Naive B cell (primary cell): ENCODE measurements around the gene GOT1. TPM values are rescaled to one million over a fixed set of nuclear protein-coding genes. Genes with fewer than 3 reads are reported as not detected.

Source experiments
- ATAC-seq, 2 donors: fragments of 150-1000 bp; cut with Tn5 transposase; 2 replicates each; pipeline ENCODE4 v1.10.0; 2021; ENCODE audit warnings: low read depth in 2 of 2, mild to moderate bottlenecking in 2 of 2, moderate library complexity in 2 of 2
- DNase-seq: peaks from one replicate; pipeline ENCODE4 v3.0.0; 2022
- H3K27ac Mint-ChIP-seq, 6 donors: one replicate each; pipeline ENCODE4 v1.8.0; 2020 to 2022; ENCODE audit warnings: mild to moderate bottlenecking in 6 of 6, mixed read lengths in 6 of 6, moderate library complexity in 5 of 6, inconsistent platforms in 2 of 6
- H3K27me3 Mint-ChIP-seq, 3 donors: one replicate each; pipeline ENCODE4 v1.8.0; 2021 to 2022; ENCODE audit warnings: mixed read lengths in 3 of 3, mild to moderate bottlenecking in 1 of 3
- H3K36me3 Mint-ChIP-seq, 2 donors: one replicate each; pipeline ENCODE4 v1.8.0; 2020 to 2022; ENCODE audit warnings: mixed read lengths in 2 of 2, inconsistent platforms in 1 of 2, mild to moderate bottlenecking in 1 of 2
- H3K4me1 Mint-ChIP-seq, 3 donors: one replicate each; pipeline ENCODE4 v1.8.0; 2020 to 2022; ENCODE audit warnings: mixed read lengths in 3 of 3, inconsistent platforms in 1 of 3, mild to moderate bottlenecking in 1 of 3, moderate library complexity in 1 of 3
- H3K4me3 Mint-ChIP-seq, 8 donors: one replicate each; pipeline ENCODE4 v1.8.0; 2020 to 2022; ENCODE audit warnings: mild to moderate bottlenecking in 8 of 8, mixed read lengths in 8 of 8, moderate library complexity in 8 of 8, inconsistent platforms in 2 of 8
- H3K9me3 Mint-ChIP-seq, 7 donors: one replicate each; pipeline ENCODE4 v1.8.0; 2020 to 2022; ENCODE audit warnings: mixed read lengths in 7 of 7, mild to moderate bottlenecking in 5 of 7, inconsistent platforms in 2 of 7, moderate library complexity in 1 of 7
- polyA plus RNA-seq, 6 donors: library from polyadenylated mRNA; unstranded; fragments of 300-500 nt; fragmentation: Illumina TruSeq; gene quantifications; one replicate each; pipeline ENCODE4 v1.2.3, GENCODE V29; 2021; ENCODE audit warnings: low read depth in 6 of 6

Gene GOT1
- polyA plus RNA-seq, 6 donors from 2014 or later, result 8.8 to 15.5 (median 11.2) TPM

DNA sequence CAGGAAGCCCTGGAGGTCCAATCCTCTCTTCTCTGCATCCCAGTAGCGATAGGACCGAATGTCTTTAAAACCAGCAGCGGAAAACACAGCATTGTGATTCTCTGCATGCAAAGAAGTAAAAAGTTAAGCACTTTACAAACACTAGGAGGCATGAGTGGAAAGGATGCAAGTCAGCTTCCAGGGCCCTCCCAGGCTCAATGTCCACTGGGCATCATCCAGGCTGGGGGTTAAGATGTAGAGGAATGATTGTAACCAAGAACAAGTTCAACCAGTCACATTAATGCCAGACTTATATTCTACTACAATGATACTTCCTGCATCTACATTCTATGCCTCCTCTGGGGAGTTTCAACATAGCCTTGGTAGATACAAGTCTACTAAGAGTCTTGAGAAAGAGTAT lies 24.3 kb downstream of the GOT1 start:
- Mint-ChIP-seq H3K9me3 (peaks cover 0 to 2% (median 0%) of the 10 kb centered on the region in 7 donors), H3K36me3 (peaks cover 23% of the 10 kb centered on the region in 2 donors), H3K4me1 (peaks cover 13 to 17% (median 13%) of the 10 kb centered on the region in 3 donors), H3K27ac (no peak overlapping the region), H3K27me3 (no peaks in the 10 kb centered on the region), H3K4me3 (no peak overlapping the region)
- DNase-seq (no peak), ATAC-seq (no peak)

DNA sequence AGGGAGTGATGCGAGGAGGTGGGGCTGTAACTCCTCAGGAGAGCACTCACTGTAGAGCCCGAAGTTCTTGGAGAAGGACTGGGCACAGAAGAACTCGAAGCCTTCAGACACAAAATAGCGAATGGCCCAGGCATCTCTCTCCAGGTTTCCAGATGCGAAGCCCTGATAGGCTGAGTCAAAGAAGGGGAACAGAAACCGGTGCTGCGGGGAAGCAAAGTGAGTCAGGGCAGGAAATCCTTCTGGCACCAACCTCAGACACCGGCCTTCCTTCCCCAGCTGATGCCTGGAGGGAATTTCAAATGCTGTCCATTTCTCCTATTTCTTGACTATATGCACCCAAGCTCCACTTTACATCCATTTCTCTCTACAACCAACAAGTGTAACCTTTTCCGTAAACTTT lies 26.8 kb downstream of the GOT1 start:
- peaks cover 23 to 26% of the 10 kb centered on the region in 2 donors for H3K36me3 Mint-ChIP-seq
- ATAC-seq, result no peak

DNA sequence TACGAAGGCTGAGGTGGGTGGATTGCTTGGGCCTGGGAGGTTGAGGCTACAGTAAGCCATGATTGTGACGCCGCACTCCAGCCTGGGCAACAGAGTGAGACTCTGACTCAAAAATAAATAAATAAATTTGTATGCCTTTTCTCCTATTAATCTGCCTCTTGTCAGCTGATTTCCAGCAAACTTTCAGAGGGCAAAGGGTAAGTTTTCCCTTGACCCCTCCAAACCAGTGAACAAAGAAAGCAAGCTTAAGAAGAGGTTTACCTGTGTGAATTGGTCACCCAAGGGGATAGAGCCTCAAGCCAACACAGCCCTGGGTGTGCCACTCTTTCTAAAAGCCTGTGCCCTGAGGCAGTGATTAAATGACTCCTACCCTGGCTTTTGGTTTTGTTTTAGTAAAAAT lies 30.8 kb downstream of the GOT1 start:
- ATAC-seq, result no peak
- no peak overlapping the region for H3K4me3 Mint-ChIP-seq
- H3K4me1 Mint-ChIP-seq, result peaks cover 10 to 14% (median 10%) of the 10 kb centered on the region in 3 donors
- peaks cover 9 to 15% of the 10 kb centered on the region in 2 donors for H3K36me3 Mint-ChIP-seq
- H3K27me3 Mint-ChIP-seq, result no peaks in the 10 kb centered on the region
- no peaks in the 10 kb centered on the region for H3K9me3 Mint-ChIP-seq
- peak overlapping the region in 1 of 6 donors; percentile 32 for H3K27ac Mint-ChIP-seq
- no peak for DNase-seq

More for the DNA sequence above, 26.8 kb downstream of the GOT1 start:
- H3K4me3 Mint-ChIP-seq, result no peak overlapping the region
- no peaks in the 10 kb centered on the region for H3K27me3 Mint-ChIP-seq
- H3K9me3 Mint-ChIP-seq, result peaks cover 0 to 2% (median 0%) of the 10 kb centered on the region in 7 donors
- DNase-seq, result no peak
- H3K4me1 Mint-ChIP-seq, result peaks cover 13 to 17% (median 13%) of the 10 kb centered on the region in 3 donors
- H3K27ac Mint-ChIP-seq, result peak overlapping the region in 2 of 6 donors; percentile 19 to 79

DNA sequence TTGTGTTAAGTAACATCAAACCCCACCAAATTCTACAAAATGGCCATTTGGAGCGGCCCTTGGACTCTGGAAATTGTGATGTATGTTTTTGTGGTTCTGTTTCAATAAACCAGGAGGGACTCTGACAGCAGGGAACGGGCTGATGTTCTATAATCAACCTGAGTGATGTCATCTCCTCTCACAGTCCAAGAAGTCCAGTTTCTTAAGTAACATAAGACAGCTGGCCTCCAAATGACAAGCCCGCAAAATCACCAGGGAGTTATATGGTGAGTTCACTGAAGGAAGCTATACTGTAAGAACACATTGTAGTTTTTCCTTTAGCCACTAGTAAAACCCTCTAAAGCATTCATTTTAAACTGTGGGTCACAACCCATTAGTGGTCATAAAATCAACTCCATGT lies 34.0 kb downstream of the GOT1 start:
- Mint-ChIP-seq H3K9me3 (no peaks in the 10 kb centered on the region), H3K4me3 (no peak overlapping the region), H3K27me3 (peaks cover 0 to 4% (median 0%) of the 10 kb centered on the region in 3 donors), H3K36me3 (peaks cover 0 to 15% of the 10 kb centered on the region in 2 donors), H3K27ac (no peak overlapping the region), H3K4me1 (peaks cover 3 to 6% (median 4%) of the 10 kb centered on the region in 3 donors)
- DNase-seq (no peak), ATAC-seq (no peak)

DNA sequence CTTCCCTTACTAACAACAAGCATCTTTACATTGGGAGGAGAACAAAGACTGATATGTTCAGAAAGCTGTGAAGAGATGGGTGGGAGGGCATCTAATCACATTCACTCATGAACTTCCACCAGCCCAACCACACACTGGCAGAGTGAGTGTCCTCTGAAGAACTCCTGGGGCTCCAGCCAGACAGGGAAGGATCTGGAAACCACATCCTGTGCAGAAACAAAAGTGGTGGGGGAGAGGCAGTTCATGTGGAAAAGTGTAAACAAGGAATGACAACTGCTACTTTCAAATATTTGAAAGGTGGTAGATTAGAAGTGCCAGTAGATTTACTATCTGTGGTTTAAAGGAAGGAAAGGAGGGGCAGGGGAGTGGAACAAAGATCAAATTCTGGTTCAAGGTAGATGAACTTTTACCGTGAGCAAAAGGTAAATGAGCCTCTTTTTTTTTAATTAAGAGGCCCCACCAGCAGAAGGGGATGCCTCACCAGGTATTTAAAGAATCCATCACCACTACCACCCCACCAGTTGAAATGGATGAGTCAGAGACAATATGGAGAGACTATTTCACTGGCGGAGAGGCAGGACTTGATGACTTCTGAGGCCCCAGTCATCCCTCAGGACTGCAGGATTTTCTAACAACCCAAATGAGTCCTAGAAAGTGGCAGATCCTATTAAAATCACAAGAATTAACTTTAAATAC lies 34.5 kb downstream of the GOT1 start:
- peak overlapping the region in 1 of 6 donors; percentile 24 for H3K27ac Mint-ChIP-seq
- no peak overlapping the region for H3K4me3 Mint-ChIP-seq
- no peaks in the 10 kb centered on the region for H3K9me3 Mint-ChIP-seq
- peaks cover 3 to 6% (median 4%) of the 10 kb centered on the region in 3 donors for H3K4me1 Mint-ChIP-seq
- DNase-seq (no peak), ATAC-seq (no peak)
- H3K27me3 Mint-ChIP-seq, result peaks cover 0 to 4% (median 0%) of the 10 kb centered on the region in 3 donors
- H3K36me3 Mint-ChIP-seq, result peaks cover 0 to 15% of the 10 kb centered on the region in 2 donors

DNA sequence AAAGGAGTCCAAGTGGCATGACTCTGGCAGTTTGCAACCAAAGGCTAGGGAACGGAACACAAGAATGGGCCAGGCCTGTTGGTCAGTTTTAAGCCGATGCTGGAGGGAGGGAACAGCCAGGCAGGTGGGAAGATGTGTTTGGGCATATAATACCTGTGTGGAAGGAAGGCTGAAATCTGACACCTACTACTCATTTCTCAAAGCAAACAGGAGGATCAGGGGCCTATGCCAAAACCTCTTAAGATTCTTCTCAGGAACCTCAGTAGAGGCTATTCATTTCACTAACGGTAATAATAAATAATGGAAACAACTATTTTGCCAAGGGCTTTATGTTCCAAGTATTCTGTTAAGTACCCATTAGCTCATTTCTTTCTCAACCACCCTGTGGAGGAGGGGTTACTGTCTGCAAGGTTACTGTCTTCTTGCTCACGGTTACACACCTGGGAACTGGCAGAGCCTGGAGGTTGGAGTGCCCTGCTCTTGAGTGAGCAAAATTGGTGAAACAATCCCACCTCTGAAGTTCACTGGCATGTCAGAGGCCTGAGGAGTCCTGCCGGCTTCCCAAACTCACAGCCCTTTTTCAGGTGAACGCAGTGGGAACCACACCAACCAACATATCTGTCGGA lies 35.5 kb downstream of the GOT1 start:
- Mint-ChIP-seq H3K36me3 (peaks cover 0 to 15% of the 10 kb centered on the region in 2 donors), H3K9me3 (no peaks in the 10 kb centered on the region), H3K27me3 (peaks cover 0 to 4% (median 0%) of the 10 kb centered on the region in 3 donors), H3K4me1 (peaks cover 3 to 6% (median 4%) of the 10 kb centered on the region in 3 donors), H3K4me3 (no peak overlapping the region), H3K27ac (peak overlapping the region in 1 of 6 donors; percentile 8)
- DNase-seq (no peak), ATAC-seq (no peak)

DNA sequence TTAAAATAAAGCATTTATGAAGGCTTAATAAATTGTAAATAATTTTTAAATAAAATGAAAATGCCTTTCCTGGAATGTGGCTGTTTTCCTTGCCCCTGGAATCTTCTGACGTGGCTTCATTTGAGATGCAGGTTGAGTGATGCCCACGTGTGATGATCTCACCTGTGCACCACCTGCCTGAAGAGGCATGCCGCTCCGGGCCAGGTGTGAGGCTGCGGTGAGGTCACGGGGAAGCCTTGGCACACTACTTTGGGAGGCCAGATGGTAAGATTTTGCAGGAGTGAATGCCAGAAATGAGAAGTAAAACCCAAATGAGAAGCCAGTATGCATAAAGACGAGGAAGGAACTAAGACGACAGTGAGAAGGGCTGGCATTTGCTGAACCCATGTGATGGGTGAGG lies 36.2 kb downstream of the GOT1 start:
- Mint-ChIP-seq H3K9me3 (no peaks in the 10 kb centered on the region), H3K27ac (peak overlapping the region in 1 of 6 donors; percentile 90), H3K27me3 (peaks cover 0 to 4% (median 0%) of the 10 kb centered on the region in 3 donors), H3K36me3 (peaks cover 0 to 14% of the 10 kb centered on the region in 2 donors), H3K4me3 (no peak overlapping the region), H3K4me1 (peaks cover 3 to 6% (median 4%) of the 10 kb centered on the region in 3 donors)
- DNase-seq (no peak), ATAC-seq (no peak)

DNA sequence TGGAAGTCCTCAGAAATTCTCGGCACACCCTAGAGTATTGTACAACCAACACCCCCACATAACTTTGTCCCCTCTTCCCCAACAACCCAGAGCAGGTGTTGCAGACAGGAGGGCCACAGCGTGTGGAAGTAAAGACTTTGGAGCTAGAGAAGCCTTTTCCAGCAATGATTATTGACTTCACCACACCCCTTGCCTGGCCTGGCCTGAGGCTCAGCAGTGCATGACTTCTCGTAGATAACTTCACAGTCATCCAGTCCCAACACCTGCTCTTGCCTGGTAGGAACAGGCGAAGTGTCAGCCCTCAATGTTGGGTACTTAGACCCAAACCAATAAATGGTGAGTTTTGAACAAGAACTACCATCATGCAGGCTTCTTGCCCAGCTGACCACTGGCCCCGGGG lies 36.7 kb downstream of the GOT1 start:
- Mint-ChIP-seq H3K27me3 (peaks cover 0 to 4% (median 0%) of the 10 kb centered on the region in 3 donors), H3K4me3 (no peak overlapping the region), H3K27ac (no peak overlapping the region), H3K36me3 (peaks cover 0 to 9% of the 10 kb centered on the region in 2 donors), H3K9me3 (no peaks in the 10 kb centered on the region), H3K4me1 (peaks cover 3 to 6% (median 4%) of the 10 kb centered on the region in 3 donors)
- DNase-seq (no peak), ATAC-seq (no peak)

DNA sequence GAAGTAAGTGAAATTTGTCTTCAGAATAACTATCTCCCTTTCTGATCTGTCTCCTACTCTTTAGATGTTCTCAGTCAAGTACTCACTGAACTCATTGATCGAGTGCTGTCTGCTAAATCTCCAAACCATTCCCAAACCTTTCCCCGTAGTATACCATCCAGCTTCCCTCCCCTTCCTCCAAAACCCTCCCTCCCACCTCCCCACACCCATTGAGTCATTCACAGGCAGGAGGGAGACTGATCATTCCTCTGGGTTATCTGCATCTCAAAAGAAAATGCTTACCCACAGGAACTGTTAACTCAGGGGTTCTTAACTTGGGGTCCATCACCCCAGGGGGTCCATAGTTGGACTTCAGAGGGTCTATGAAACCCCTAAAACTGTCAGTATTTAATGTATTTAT lies 37.4 kb downstream of the GOT1 start:
- no peak overlapping the region for H3K4me3 Mint-ChIP-seq
- no peaks in the 10 kb centered on the region for H3K9me3 Mint-ChIP-seq
- H3K27me3 Mint-ChIP-seq, result peaks cover 0 to 4% (median 0%) of the 10 kb centered on the region in 3 donors
- DNase-seq (no peak), ATAC-seq (no peak)
- peaks cover 3 to 6% (median 4%) of the 10 kb centered on the region in 3 donors for H3K4me1 Mint-ChIP-seq
- H3K36me3 Mint-ChIP-seq, result peaks cover 0 to 8% of the 10 kb centered on the region in 2 donors
- H3K27ac Mint-ChIP-seq, result peak overlapping the region in 2 of 6 donors; percentile 21 to 92

DNA sequence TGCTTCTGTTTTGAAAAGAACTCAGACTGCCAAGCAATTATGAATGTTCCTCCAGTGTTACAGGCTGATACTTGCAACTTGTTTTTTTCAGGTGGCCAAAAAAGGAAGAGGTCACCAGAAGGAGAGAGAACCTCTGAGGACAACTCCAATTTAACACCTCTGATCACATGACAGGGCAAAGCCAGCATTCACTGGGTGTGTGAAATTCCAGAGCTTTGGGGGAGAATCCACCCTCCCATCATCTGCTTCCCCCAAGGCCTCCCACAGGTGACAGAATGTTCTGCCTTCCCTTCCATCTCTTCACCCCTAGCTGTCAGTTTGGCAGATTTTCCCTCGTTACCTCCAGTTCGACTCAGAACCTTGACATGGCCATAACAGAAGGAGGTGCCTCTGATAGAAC lies 39.1 kb downstream of the GOT1 start:
- peak overlapping the region in 2 of 6 donors; percentile 27 to 28 for H3K27ac Mint-ChIP-seq
- no peak overlapping the region for H3K4me3 Mint-ChIP-seq
- peaks cover 0 to 6% (median 4%) of the 10 kb centered on the region in 3 donors for H3K27me3 Mint-ChIP-seq
- DNase-seq (no peak), ATAC-seq (no peak)
- peaks cover 3 to 6% (median 4%) of the 10 kb centered on the region in 3 donors for H3K4me1 Mint-ChIP-seq
- H3K9me3 Mint-ChIP-seq, result no peaks in the 10 kb centered on the region
- no peaks in the 10 kb centered on the region for H3K36me3 Mint-ChIP-seq

DNA sequence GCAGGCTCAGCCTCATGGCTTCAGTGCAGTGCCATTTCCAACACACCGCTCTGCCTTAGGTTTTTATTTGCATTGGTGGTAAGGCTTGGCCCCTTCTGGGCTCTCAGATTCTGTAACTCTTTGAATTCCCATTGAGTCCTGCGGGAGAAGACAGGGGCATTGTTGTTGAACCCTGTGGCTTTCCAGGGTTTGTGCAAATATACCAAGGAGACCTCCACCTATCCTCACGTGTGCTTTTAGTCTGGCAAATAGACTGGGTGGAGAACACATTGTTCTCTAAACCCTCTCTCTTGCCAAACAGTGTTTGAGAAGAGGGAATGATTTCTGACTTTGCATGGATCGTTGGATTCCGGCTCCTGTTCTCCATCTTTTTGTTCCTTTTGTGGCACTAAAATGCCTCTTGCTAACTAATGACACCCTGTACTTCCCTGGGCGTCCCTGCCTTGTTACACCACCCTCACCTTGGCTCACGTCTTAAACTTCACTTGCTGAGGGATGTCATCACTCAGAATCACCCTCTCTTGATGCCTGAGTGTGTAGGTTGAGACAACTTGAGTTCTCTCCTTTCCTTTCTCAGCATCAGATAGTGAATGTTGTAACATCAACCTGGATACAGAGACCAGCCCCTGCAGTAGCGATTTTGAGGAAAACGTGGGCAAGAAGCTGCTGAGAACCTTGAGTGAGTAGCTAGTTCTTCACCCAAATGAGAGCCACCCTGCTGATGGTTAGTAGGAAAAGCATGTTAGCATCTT lies 40.5 kb downstream of the GOT1 start:
- Mint-ChIP-seq H3K4me3 (no peak overlapping the region), H3K9me3 (no peaks in the 10 kb centered on the region), H3K36me3 (no peaks in the 10 kb centered on the region), H3K27ac (no peak overlapping the region), H3K27me3 (peaks cover 4 to 6% (median 6%) of the 10 kb centered on the region in 3 donors), H3K4me1 (peaks cover 3 to 6% (median 4%) of the 10 kb centered on the region in 3 donors)
- ATAC-seq, result no peak
- no peak for DNase-seq

DNA sequence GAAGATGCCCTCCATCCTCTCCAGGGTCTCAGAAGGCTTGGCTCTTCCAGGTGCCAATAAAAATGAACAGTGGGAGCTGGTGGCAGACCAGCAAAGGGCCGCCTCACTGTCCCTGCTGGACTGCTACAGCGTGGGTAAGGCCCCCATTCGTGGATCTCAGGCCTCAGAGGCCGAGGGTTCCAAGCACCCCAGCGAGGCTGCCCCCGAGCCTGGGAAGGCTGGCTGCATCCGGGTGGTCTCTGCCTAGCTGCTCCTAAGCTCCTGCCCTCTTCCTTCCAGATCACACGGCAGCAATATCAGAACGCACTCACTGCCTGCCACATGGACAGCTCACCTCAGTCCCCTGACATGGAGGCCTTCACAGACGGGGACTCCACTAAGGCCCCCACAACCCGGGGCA lies 42.9 kb downstream of the GOT1 start:
- no peak for ATAC-seq
- peak overlapping the region in 1 of 6 donors; percentile 92 for H3K27ac Mint-ChIP-seq
- DNase-seq, result no peak
- H3K4me1 Mint-ChIP-seq, result peaks cover 0 to 3% (median 1%) of the 10 kb centered on the region in 3 donors
- H3K27me3 Mint-ChIP-seq, result peaks cover 3 to 8% (median 6%) of the 10 kb centered on the region in 3 donors
- H3K36me3 Mint-ChIP-seq, result no peaks in the 10 kb centered on the region
- no peak overlapping the region for H3K4me3 Mint-ChIP-seq
- H3K9me3 Mint-ChIP-seq, result no peaks in the 10 kb centered on the region

DNA sequence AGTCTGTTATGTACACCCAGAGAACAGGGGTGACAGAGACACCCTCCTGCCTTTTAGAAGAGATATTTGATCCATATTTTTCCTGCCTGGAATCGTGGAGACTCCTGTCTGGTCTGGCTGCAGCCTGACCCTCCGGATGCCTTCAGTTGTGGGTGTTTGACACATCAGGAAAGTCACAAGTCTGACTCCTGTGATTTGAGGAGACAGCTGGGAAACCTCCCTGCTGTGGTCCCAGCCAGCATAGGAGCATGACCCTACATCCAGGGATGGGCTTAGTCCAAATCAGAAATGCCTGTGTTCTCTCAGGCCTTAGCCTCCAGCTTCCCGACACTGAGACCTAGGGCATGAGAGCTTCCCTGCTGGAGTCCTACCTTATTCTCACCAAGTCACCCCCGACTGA lies 43.4 kb downstream of the GOT1 start:
- H3K9me3 Mint-ChIP-seq, result no peaks in the 10 kb centered on the region
- ATAC-seq (no peak), DNase-seq (no peak)
- no peaks in the 10 kb centered on the region for H3K36me3 Mint-ChIP-seq
- H3K4me3 Mint-ChIP-seq, result no peak overlapping the region
- H3K27ac Mint-ChIP-seq, result no peak overlapping the region
- H3K4me1 Mint-ChIP-seq, result no peaks in the 10 kb centered on the region
- H3K27me3 Mint-ChIP-seq, result peaks cover 0 to 8% (median 6%) of the 10 kb centered on the region in 3 donors
